Keratinocyte (primary cell): Measurements from ENCODE around the gene APOD.

Experiments
- EZH2 ChIP-seq: IDR thresholded peaks from one replicate; pipeline ENCODE4 v1.6.1; 2012; ENCODE audit warnings: inconsistent platforms, mild to moderate bottlenecking, low read length, moderate library complexity
- TF ChIP-seq, protein P1 (sequence below), 3 experiments: IDR thresholded peaks in 1 of 3; conservative IDR thresholded peaks in 1 of 3; optimal IDR thresholded peaks in 1 of 3; 2 replicates in 2 of 3; 3 replicates in 1 of 3; pipeline versions ENCODE3 to v1.5.1; 2011; ENCODE audit warnings: low read length in 3 of 3, mild to moderate bottlenecking in 3 of 3, moderate library complexity in 2 of 3, control low read depth in 1 of 3, inconsistent platforms in 1 of 3; ENCODE audit not compliant: insufficient read depth in 2 of 3; ENCODE audit errors: extremely low read depth in 1 of 3

- TF ChIP-seq, protein P1, sequence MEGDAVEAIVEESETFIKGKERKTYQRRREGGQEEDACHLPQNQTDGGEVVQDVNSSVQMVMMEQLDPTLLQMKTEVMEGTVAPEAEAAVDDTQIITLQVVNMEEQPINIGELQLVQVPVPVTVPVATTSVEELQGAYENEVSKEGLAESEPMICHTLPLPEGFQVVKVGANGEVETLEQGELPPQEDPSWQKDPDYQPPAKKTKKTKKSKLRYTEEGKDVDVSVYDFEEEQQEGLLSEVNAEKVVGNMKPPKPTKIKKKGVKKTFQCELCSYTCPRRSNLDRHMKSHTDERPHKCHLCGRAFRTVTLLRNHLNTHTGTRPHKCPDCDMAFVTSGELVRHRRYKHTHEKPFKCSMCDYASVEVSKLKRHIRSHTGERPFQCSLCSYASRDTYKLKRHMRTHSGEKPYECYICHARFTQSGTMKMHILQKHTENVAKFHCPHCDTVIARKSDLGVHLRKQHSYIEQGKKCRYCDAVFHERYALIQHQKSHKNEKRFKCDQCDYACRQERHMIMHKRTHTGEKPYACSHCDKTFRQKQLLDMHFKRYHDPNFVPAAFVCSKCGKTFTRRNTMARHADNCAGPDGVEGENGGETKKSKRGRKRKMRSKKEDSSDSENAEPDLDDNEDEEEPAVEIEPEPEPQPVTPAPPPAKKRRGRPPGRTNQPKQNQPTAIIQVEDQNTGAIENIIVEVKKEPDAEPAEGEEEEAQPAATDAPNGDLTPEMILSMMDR (optimal IDR thresholded peaks at IDR 0.05 in 1 of 3, IDR thresholded peaks at IDR 0.05 in 1 of 3, conservative IDR thresholded peaks at IDR 0.05 in 1 of 3; ENCODE audit: extremely low read depth in 1 of 3, insufficient read depth in 2 of 3, low read length in 3 of 3) = no peak
- TF ChIP-seq EZH2 = no peak
Observed at GRCh38 chr3:195597848-195598247, 14.1 kb upstream of the APOD start.
